ENCODE measurements around the gene OR2F2.

OR2F2 gene

DNA sequence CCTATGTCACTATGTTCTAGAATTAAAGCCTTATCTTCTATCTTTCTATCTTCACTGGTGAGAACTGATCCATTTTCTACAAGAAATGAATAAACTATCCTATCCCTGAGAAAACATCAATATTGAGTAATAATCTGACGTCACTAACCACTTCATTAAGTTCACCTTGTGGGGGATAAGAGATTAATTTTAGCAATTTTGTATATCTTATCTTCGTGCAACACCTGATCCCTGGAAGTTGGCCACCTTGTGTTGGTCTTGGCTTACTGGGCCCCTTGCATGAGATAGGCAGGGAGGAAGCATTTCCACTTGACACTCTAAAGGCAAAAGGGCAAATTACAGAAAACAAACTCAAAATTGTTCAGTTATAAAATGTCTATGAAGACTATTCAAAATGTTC, 45.0 kb downstream of the OR2F2 start:
- DNase-seq (ENCODE audit: low spot score) = no peak

DNA sequence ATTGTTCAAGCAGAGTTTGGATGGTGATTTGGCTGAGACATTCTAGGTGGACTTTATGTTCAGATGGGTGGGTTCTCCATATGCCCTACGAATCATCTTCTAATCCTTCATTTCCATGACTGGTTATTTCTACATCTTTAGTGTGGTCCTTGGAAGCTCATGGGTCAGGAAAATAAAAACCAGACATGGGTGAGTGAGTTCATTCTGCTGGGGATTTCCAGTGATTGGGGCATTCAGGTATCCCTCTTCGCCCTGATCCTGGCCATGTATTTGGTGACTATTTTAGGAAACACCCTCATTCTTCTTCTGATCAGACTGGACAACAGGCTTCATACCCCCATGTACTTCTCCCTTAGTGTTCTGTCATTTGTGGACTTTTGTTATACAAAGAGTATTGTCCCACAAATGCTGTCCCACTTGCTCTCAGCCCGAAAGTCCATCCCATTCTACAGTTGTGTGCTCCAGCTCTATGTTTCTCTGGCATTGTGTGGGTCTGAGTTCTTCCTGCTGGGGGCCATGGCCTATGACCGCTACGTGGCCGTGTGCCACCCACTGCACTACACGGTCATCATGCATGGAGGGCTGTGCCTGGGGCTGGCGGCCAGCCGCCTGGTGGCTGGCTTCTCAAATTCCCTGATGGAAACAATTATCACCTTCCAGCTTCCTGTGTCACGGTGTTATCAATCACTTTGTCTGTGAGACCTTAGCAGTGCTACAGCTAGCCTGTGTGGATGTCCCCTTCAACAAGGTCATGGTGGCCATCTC, 45.9 kb downstream of the OR2F2 start:
- no peak for DNase-seq (ENCODE audit: low spot score)

DNA sequence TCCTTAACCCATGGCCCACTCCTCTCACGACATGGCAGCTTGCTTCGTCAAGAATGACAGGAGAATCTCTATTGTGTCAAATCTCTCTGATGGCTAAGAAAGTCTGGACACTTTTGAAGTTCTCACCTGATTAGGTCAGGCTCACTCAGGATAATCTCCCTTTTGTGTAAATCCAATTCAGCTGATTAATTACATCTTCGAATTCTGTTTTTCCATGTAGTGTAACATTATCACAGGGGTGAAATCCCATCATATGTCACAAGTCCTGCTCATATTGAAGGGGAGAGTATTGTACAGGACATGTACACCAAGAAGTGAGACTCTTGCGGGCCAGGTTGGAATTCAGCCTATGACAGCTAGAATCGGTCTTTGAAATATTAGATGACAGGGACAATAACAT, 48.9 kb downstream of the OR2F2 start:
- no peak for DNase-seq (ENCODE audit: low spot score)
